ENCODE data around the gene SGMS1. TPM values are rescaled to one million over a fixed set of nuclear protein-coding genes. Genes with fewer than 3 reads are reported as not detected.

Gene SGMS1
- polyA plus RNA-seq, 1 donor from 2014 or later = 8.0 TPM

- no peaks in the 10 kb centered on the region for H3K27me3 ChIP-seq (ENCODE audit: insufficient read depth, low read depth, low read length)
- no peak overlapping the region for H3K9ac ChIP-seq (ENCODE audit: low read length)
- TF ChIP-seq EP300 (conservative IDR thresholded peaks at IDR 0.05; ENCODE audit: poor library complexity, severe bottlenecking) (no peak), POLR2AphosphoS5 (IDR thresholded peaks at IDR 0.05) (no peak), REST (IDR thresholded peaks at IDR 0.05; ENCODE audit: borderline replicate concordance) (no peak), SMC3 (conservative IDR thresholded peaks at IDR 0.05; ENCODE audit: poor library complexity) (no peak), RAD21 (conservative IDR thresholded peaks at IDR 0.05) (no peak), MXI1 (conservative IDR thresholded peaks at IDR 0.05; ENCODE audit: poor library complexity, severe bottlenecking) (no peak), TAF1 (IDR thresholded peaks at IDR 0.05; ENCODE audit: low read depth) (no peak), CTCF (IDR thresholded peaks at IDR 0.05; ENCODE audit: poor library complexity, severe bottlenecking) (no peak), EZH2 (IDR thresholded peaks at IDR 0.05; ENCODE audit: borderline replicate concordance, insufficient read depth, low read length, poor library complexity, severe bottlenecking) (no peak)
- no peaks in the 10 kb centered on the region for H3F3A ChIP-seq (ENCODE audit: insufficient read depth, low read length, poor library complexity, severe bottlenecking)
- no peaks in the 10 kb centered on the region for H3K9me3 ChIP-seq (ENCODE audit: low read length)
- H2AFZ ChIP-seq (ENCODE audit: low read depth, low read length) = no peak overlapping the region
- no peaks in the 10 kb centered on the region for H4K20me1 ChIP-seq (ENCODE audit: insufficient read depth)
- no peaks in the 10 kb centered on the region for H3K9me2 ChIP-seq (ENCODE audit: insufficient read depth, low read length)
- no peaks in the 10 kb centered on the region for H3K79me2 ChIP-seq (replicated peaks; ENCODE audit: insufficient read depth, low read length)
- H3K36me3 ChIP-seq (ENCODE audit: insufficient read depth, low read length) = no peaks in the 10 kb centered on the region
- no peak overlapping the region for H3K27ac ChIP-seq (ENCODE audit: low read length)
- H3K4me2 ChIP-seq (ENCODE audit: low read length) = no peak overlapping the region
- H3K4me3 ChIP-seq (ENCODE audit: low read length) = no peak overlapping the region
Observed at GRCh38 chr10:50645236-50645635, 21.5 kb upstream of the SGMS1 start.

GRCh38 chr10:50641626-50642025 is 17.9 kb upstream of the SGMS1 start:
- Histone ChIP-seq H3K27ac (ENCODE audit: low read length) (no peak overlapping the region), H3F3A (ENCODE audit: insufficient read depth, low read length, poor library complexity, severe bottlenecking) (no peaks in the 10 kb centered on the region), H2AFZ (ENCODE audit: low read depth, low read length) (no peak overlapping the region), H4K20me1 (ENCODE audit: insufficient read depth) (no peaks in the 10 kb centered on the region), H3K36me3 (ENCODE audit: insufficient read depth, low read length) (no peaks in the 10 kb centered on the region), H3K9me3 (ENCODE audit: low read length) (no peaks in the 10 kb centered on the region), H3K4me3 (ENCODE audit: low read length) (no peak overlapping the region), H3K79me2 (replicated peaks; ENCODE audit: insufficient read depth, low read length) (no peaks in the 10 kb centered on the region), H3K9me2 (ENCODE audit: insufficient read depth, low read length) (no peaks in the 10 kb centered on the region), H3K4me2 (ENCODE audit: low read length) (no peak overlapping the region), H3K27me3 (ENCODE audit: insufficient read depth, low read depth, low read length) (no peaks in the 10 kb centered on the region), H3K9ac (ENCODE audit: low read length) (no peak overlapping the region)
- TF ChIP-seq RAD21 (conservative IDR thresholded peaks at IDR 0.05) (no peak), MXI1 (conservative IDR thresholded peaks at IDR 0.05; ENCODE audit: poor library complexity, severe bottlenecking) (no peak), REST (IDR thresholded peaks at IDR 0.05; ENCODE audit: borderline replicate concordance) (no peak), EP300 (conservative IDR thresholded peaks at IDR 0.05; ENCODE audit: poor library complexity, severe bottlenecking) (no peak)

Measured in neural cell (in vitro differentiated cells).